HG03064 (cell line): ENCODE data around the gene OMP.

Source experiments
- ATAC-seq: cut with Tn5 transposase; IDR thresholded peaks from one replicate; pipeline ENCODE4 v1.9.1; 2021; ENCODE audit warnings: low read depth; ENCODE audit not compliant: unreplicated experiment

OMP gene

DNA sequence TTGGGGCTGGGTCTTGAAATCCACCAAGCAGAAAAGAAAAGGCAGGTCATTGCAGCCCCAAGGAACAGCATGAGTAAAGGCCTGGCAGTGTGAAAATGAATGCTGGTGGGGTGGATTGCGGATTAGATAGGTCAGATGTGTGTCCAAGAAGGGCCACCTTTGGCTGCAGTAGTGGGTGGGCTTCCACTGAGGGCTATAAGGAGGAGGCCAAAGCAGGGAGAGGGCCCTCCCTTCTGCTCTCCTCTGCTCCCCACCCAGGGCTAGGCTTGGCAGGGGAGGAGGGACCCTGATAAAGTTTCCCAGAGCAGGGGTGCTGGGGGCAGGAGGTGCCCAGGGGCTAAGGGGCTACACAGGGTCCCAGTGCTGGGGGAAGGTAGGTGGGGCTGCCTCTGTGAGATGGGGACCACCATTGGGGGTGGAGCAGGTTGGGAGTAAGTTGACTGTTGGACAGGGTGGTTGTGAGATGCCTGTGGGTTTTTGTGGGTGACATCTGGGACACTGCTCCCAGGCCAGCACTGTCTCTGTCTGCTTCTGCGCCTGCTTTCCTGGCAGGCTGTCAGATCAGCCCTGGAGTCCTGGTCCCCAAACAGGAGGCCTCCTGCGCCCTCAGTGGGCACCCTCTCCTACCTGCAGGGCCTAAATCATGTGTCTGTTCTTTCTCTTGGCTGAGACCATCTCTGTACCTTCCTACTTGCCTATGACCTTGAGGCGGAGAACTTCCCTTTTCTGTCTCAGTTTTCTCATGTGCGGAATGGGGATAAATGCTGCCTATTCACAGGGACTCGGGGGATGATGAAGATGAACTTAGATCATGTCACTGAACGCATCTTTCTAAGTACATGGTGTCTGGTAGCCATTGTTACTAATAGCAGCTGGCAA lies 33.9 kb upstream of the OMP start:
- no peak for ATAC-seq

DNA sequence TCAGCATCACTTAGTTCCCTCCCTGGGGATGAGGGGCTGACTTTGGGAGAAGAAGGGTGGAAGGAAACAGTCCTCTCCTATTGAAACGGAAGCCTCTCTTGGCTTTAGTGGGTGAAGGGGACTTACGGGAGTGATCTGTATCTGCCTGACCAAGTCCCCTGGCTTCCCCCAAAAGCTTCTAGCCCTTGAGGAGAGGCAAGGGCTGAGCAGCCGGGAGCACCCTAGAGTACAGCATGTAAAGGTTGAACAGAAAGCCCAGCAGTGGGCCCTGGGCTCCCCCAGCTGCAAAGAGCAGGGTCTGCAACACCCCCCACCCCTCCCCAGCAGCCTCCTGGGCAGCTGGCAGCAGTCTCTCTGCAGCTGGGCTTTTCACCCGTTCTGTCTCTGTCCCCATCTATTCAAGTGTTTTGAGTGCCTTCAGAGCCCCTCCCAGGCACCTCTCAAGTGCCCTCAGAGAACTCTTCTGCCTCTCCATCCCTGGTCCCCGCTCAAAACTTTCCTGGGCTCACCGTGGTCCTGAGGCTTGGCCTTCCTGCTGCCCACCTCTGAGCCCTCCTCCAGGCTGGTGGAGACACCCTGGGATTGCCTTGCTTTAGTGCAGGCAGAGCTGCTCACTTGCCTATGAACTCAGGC lies 33.2 kb upstream of the OMP start:
- ATAC-seq = no peak

DNA sequence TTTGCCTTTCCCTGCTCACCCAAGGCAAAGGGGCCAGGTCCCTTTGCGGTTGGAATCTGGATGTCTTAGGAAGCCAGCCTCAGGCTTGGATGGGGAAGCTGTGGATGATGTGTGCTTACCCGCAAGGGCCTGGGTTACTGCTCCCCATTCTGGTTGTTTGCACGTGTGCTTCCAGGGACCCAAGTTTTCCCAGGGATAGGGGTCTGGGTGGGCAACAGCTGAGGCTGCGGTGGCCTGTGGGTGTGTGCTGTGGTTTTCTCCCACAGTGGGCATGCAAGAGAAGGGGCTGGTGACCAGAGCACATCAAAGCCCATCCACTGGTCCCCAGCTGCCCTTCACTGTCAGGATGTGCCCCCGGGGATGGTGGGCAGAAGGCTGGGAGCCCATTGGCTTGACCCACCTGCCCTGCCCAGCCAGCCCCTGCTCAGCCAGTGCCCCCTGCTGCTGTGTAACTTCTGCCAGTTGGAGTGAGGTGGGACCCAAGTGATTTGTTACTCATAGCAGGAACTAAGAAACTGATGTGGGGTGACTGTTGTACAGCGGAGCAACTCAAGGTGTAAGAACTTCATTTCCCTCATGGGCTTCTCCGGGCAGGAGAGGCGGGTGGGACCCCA lies 32.6 kb upstream of the OMP start:
- ATAC-seq = no peak

- no peak for ATAC-seq
These were observed 31.6 kb upstream of the OMP start for GRCh38 chr11:77071077-77071476.

GRCh38 chr11:77071671-77072605 lies 30.7 kb upstream of the OMP start:
- no peak for ATAC-seq

- no peak for ATAC-seq
These were observed 29.8 kb upstream of the OMP start for GRCh38 chr11:77072851-77073327.

DNA sequence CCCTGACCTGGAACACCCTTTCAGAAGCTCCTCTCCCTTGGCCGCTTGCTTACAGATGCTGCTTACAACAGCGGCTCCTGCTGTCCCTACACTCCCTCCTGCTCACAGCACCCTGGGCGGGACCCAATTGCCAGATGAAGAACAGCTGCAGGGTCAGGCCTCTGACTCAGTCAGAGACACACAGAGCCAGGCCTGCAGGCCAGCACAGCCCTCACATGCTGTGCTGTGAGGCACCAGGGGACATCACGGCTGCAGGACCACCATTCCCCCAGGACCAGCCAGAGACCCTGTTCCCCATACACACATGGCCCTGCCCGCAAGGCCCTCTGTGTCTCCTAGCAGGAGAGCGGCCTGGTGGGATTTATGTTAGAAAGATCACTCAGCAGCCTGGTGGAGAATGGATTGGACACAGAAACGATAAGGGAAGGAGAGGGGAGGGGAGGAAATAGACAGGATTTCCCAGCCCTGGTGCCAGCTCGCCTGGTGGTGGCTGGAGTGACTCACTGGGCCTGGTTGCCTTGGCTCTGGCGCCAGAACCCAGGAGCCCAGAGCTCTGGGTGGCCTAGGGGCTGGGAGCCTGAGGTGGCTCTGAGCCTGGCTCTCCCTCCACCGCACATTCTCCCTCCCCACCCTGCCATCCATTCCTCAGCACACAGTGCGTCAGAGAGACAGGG lies 29.2 kb upstream of the OMP start:
- ATAC-seq = no peak

DNA sequence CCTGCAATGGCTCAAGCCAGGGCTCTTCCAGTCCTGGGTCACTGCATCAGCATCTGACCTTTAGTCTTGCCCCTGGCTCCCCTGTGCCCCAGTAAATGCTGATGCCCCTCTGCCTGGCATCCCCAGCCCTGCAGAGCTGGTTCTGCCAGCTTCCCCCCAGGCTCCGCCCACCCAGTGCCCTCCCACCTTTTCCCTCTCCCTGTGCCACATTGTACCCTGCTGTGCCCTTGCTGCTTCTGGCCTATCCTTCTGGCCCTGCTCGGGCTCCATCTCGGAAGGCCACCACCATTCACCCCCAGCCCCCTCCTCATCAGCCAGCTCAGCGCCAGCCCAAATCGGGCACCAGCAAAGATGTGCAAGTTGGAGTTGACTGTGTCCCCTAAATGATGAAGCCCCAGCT lies 28.4 kb upstream of the OMP start:
- no peak for ATAC-seq

- no peak for ATAC-seq
These were observed 27.9 kb upstream of the OMP start for GRCh38 chr11:77074626-77075221.

DNA sequence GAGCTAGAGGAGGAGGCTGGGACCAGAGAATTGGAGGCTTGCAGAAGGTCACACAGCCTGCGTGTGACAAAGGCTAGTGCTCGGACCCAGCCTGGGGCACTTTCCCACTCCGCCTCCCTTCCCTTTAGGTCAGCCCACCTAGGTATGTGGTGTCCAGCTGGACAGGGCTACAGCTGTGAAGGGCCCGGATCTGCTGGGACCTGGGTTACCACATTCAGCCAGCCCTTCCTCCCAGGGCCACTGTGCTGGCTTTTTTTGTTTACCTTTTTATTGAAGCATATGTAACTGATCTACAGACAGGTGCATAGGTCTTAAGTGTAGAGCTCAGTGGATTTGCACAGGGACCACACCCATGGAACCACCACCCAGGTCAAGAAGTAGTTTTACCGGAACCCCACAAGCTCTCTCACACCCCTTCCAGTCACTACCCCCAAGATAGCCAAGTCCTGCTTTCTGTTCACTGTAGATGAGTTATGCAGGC lies 27.2 kb upstream of the OMP start:
- no peak for ATAC-seq

GRCh38 chr11:77079666-77080065 lies 23.0 kb upstream of the OMP start:
- no peak for ATAC-seq

GRCh38 chr11:77080643-77081210 lies 21.9 kb upstream of the OMP start:
- no peak for ATAC-seq

DNA sequence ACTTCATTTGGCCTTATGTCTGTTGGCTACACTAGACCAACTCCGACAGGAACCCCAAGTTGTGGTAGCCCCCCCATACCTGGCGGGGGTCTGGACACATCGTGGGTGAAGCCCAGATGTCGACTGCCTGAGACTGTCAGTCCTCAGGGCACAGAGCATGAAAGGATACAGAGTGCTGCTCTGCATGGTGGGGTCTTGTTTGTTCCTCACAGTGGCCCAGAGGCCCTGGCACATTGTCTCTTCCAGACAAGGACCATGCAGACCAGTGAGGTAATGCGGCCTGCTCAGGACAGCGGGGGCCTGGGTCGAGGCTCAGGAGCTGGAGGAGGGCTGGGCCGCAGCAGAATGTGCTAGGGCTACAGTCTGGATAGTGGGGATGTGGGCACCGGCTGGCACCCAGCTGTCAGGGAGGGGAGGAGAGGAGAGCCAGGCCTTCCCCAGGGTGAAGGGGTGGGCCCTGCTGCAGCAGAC lies 21.2 kb upstream of the OMP start:
- ATAC-seq = no peak

DNA sequence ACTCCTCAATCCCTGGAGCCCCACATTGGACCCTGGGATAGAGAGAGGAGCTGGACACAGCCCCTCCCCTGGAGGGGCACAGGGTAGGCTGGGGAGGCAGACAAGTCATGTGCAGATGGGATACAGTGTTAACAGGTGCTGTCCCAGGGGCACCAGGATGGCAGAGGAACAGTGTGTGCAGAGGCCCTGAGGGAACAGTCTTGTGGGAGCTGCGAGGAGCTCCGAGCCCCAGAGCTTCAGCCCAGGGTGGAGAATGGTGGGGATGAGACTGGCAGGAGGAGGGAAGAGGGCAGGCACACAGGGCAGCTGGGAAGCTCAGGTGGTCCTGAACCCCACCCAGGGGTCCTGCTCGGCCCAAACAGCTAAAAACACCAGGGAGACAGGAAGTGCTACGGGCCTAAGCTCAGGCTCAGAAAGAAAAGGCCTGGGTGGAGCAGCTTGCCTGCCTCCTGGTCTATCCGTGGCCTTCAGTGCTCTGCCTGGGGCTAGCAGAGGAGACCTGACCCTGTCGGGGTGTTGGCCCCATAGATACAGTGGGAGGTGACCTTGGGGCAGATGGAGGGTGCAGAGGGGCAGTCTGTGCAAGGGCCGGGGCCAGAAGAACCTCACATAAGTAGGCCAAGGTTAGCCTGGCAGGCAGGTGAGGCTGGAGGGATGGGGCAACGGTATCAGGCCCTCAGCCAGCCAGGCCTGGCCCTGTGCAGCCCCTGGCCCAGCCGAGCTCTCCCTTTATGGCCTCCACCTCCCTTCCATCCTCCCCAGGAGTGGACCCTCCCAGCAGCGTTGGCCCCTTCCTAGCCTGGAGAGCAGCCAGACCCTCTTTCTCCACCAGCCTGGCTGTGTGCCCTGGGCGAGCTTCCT lies 20.4 kb upstream of the OMP start:
- no peak for ATAC-seq

- no peak for ATAC-seq
These were observed 19.6 kb upstream of the OMP start for GRCh38 chr11:77082838-77083565.

- no peak for ATAC-seq
These were observed 18.9 kb upstream of the OMP start for GRCh38 chr11:77083566-77084245.
